Fibroblast of the aortic adventitia (primary cell): Measurements from ENCODE around the gene ABHD16B. TPM values are rescaled to one million over a fixed set of nuclear protein-coding genes. Genes with fewer than 3 reads are reported as not detected.

Experiments
- DNase-seq: peaks from one replicate; pipeline ENCODE4 v3.0.0-alpha.2; 2010; ENCODE audit warnings: low read depth
- H3K4me3 ChIP-seq: 2 replicates; pipeline ENCODE4 v1.5.1; 2011; ENCODE audit warnings: low read depth, mild to moderate bottlenecking, control low read depth, low read length, moderate library complexity
- total RNA-seq: library from RNA; depleted of rRNA; stranded (reverse); fragments of >200 nt; gene quantifications from 2 replicates; pipeline ENCODE4 v1.2.3, GENCODE V29; 2012; ENCODE audit warnings: low replicate concordance
- TF ChIP-seq, protein P1 (sequence below): IDR thresholded peaks from 2 replicates; pipeline ENCODE4 v1.5.1; 2011; ENCODE audit warnings: mild to moderate bottlenecking, low read length, control low read depth, inconsistent platforms; ENCODE audit not compliant: insufficient read depth

Gene ABHD16B
- total RNA-seq, 1 donor, result not detected

- no peak for DNase-seq
Measured at GRCh38 chr20:63881451-63882226, 20.3 kb downstream of the ABHD16B start.

DNA sequence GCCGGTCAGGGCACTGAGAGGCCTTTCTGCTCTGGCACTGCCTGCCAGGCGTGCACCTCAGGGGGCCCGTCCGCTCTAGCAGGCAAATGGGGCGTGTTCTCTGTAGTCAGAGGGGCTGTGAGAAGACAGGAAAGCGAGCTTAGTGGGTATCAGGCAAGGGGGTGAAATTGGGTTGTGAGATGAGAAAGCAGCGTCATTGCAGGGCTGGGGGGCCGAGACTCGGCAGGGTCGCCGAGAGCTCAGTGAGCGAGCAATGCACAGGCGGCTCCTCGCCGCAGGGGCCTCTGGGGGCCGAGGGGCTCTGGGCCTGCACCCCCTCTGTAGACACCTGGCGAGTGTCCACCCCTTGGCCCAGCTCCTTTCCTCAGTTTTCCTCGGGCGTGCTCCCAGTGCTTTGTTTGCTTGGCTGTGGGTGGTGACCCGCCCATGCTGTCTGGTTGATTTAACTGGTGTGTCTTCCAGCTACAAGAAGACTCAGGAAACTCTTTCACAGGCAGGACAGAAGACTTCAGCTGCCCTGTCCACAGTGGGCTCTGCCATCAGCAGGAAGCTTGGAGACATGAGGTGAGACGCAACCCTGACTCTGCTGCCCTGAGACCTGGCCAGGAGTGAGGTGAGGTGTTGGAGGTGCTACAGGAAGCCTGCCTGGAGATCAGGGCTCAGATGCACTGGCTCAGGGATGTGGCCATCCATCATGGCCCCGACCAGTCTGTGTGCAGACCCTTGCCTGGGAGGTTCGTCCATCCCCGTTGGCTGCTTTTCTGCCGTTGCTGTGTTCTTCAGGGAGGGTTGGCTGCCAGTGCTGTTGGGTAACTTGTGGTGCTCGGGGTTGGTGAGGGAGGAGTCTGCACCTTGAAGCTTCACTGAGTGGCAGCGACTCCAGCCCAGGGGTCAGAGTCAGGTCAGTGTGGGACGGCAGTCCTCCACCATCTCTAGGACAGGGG is 21.2 kb downstream of the ABHD16B start:
- DNase-seq, result no peak
- no peak overlapping the region for H3K4me3 ChIP-seq
- TF ChIP-seq, protein P1, sequence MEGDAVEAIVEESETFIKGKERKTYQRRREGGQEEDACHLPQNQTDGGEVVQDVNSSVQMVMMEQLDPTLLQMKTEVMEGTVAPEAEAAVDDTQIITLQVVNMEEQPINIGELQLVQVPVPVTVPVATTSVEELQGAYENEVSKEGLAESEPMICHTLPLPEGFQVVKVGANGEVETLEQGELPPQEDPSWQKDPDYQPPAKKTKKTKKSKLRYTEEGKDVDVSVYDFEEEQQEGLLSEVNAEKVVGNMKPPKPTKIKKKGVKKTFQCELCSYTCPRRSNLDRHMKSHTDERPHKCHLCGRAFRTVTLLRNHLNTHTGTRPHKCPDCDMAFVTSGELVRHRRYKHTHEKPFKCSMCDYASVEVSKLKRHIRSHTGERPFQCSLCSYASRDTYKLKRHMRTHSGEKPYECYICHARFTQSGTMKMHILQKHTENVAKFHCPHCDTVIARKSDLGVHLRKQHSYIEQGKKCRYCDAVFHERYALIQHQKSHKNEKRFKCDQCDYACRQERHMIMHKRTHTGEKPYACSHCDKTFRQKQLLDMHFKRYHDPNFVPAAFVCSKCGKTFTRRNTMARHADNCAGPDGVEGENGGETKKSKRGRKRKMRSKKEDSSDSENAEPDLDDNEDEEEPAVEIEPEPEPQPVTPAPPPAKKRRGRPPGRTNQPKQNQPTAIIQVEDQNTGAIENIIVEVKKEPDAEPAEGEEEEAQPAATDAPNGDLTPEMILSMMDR, result no peak

More at GRCh38 chr20:63881451-63882226, 20.3 kb downstream of the ABHD16B start:
- TF ChIP-seq, protein P1, result no peak
- H3K4me3 ChIP-seq, result no peak overlapping the region

DNA sequence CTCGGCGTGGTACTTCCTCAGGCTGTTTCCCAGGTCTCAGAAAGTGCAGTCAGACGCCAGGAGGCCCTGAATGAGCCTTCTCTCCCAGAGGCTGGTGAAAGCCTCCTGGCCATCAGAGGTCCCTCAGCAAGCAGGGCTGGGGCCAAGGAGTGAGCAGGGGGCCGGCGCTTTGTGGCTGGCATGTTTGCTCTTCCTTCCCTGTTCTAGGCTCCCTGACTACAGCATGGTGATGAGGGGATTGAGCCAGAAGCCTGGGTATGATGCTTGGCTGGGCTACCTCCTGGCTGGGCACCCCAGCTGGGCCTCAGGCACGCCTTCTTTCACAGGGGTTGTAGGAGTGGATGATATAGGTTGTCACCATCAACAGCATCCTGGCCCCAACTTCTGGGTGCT is 21.9 kb downstream of the ABHD16B start:
- H3K4me3 ChIP-seq, result no peak overlapping the region
- TF ChIP-seq, protein P1, result no peak
- DNase-seq, result no peak

DNA sequence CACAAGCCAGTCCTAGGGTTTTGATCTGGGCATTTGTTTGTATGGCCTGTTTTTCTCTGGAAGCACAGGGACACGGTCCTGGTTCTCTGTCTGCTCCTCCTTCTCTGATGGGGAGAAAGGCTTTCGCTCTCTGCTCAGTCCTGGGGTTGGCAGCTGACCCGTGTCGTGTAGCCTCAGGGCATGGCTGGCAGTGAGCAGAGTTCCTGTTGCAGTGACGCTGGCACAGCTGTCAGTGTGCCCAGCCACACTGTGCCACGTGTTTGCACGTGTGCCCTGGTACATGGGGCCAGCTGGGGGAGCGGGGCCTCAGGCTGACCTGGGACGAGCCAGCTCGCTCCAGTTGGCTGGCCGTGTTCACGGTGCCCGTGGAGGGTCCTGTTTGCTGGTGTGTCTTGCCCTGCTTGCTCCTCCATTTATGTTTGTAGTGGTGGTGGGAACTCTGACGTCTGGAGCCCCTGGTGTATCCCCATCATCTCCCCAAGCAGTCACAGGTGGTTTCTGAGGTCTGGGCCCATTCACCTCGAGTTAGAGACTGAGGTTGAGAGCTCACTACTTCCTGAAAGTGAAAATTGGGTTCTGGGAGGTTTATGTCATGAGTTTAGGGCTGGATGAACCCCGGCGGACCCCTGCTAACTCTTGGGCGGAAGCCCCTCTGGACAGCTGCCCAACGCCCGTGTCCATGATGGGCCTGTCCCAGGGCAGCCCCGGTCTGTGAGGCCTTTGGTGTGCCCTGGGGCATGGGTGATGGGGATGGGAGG is 23.4 kb downstream of the ABHD16B start:
- TF ChIP-seq, protein P1, result no peak
- DNase-seq, result no peak
- no peak overlapping the region for H3K4me3 ChIP-seq

GRCh38 chr20:63885264-63886053 is 24.2 kb downstream of the ABHD16B start:
- DNase-seq, result no peak
- no peak overlapping the region for H3K4me3 ChIP-seq
- TF ChIP-seq, protein P1, result no peak

- TF ChIP-seq, protein P1, result no peak
- no peak for DNase-seq
- H3K4me3 ChIP-seq, result no peak overlapping the region
Measured at GRCh38 chr20:63886054-63886419, 24.7 kb downstream of the ABHD16B start.
